K562 (cell line): ENCODE measurements around the gene ERH. TPM values are rescaled to one million over a fixed set of nuclear protein-coding genes. Genes with fewer than 3 reads are reported as not detected.
A peak's percentile ranks its signal among the peaks of the same experiment; 100 is the strongest.

Experiments used
- BCOR ChIP-seq: fragments of 450-650 bp; IDR thresholded peaks from 2 replicates; pipeline ENCODE4 v1.6.1; 2016
- ESRRA ChIP-seq: fragments of 450-650 bp; IDR thresholded peaks from 2 replicates; pipeline ENCODE4 v1.6.1; 2014; ENCODE audit warnings: low read depth, mild to moderate bottlenecking, moderate library complexity, borderline replicate concordance
- HSF4 ChIP-seq: fragments of 250-450 bp; sonication (Bioruptor Pico); IDR thresholded peaks from 2 replicates; pipeline ENCODE4 v2.1.2; 2022; ENCODE audit warnings: mild to moderate bottlenecking, moderate library complexity, borderline replicate concordance
- KDM1A ChIP-seq, 2 experiments: fragments of 450-650 bp; IDR thresholded peaks; 2 replicates each; pipeline ENCODE4 v1.6.1; 2016; ENCODE audit warnings: mild to moderate bottlenecking in 2 of 2
- LCOR ChIP-seq: sonication (generic); formaldehyde crosslinking; IDR thresholded peaks from 2 replicates; pipeline ENCODE4 v1.8.0; 2022; ENCODE audit warnings: mild to moderate bottlenecking, missing genetic modification reagents
- MTA2 ChIP-seq: fragments of 450-650 bp; IDR thresholded peaks from 2 replicates; pipeline ENCODE4 v1.6.1; 2016; ENCODE audit warnings: low read depth
- SIX5 ChIP-seq, 2 experiments: IDR thresholded peaks; 2 replicates each; pipeline ENCODE4 v1.6.1; 2011; ENCODE audit warnings: low read length in 2 of 2, borderline replicate concordance in 1 of 2, low read depth in 1 of 2, mild to moderate bottlenecking in 1 of 2, moderate library complexity in 1 of 2; ENCODE audit not compliant: insufficient read depth in 1 of 2
- SMARCC2 ChIP-seq: fragments of 450-650 bp; IDR thresholded peaks from 2 replicates; pipeline ENCODE4 v1.6.1; 2017; ENCODE audit warnings: antibody characterized with exemption, moderate library complexity, mild to moderate bottlenecking, low read depth
- TAF1 ChIP-seq: IDR thresholded peaks from 2 replicates; pipeline ENCODE4 v1.6.1; 2011; ENCODE audit warnings: mild to moderate bottlenecking, low read length, moderate library complexity; ENCODE audit not compliant: insufficient read depth, control insufficient read depth, severe bottlenecking; ENCODE audit errors: extremely low read depth
- ZKSCAN1 ChIP-seq: fragments of 150-350 bp; IDR thresholded peaks from 2 replicates; pipeline ENCODE4 v1.6.1; 2016; ENCODE audit warnings: low read depth, low read length
- ZNF121 ChIP-seq: sonication (generic); formaldehyde crosslinking; conservative IDR thresholded peaks from 2 replicates; pipeline ENCODE4 v1.8.0; 2022; ENCODE audit warnings: missing genetic modification reagents
- polyA plus RNA-seq, 8 experiments: library from polyadenylated mRNA; depleted of rRNA in 4 of 8; stranded (reverse) in 5 of 8; unstranded in 3 of 8; fragments of >200 nt; fragmentation: Nextera tagmentation in 2 of 8; fragmentation: Illumina TruSeq in 1 of 8; extraction: Ambion mirVana in 2 of 8; extraction: Trizol in 1 of 8; gene quantifications; 2 replicates each; pipeline versions ENCODE4 v1.2.1 to v1.2.3, GENCODE V29; 2011 to 2014; ENCODE audit warnings: inconsistent platforms in 1 of 8, missing spikeins in 1 of 8
- total RNA-seq, 7 experiments: library from RNA; depleted of rRNA in 6 of 7; stranded (reverse); fragments of >200 nt in 6 of 7; fragmentation: Illumina TruSeq in 2 of 7; extraction: Trizol in 2 of 7; gene quantifications; 2 replicates each; pipeline versions ENCODE4 v1.2.1 to v1.2.3, GENCODE V29; 2011 to 2021; ENCODE audit warnings: low replicate concordance in 1 of 7
- TF ChIP-seq, protein P1 (sequence below): sonication (generic); formaldehyde crosslinking; IDR thresholded peaks from 2 replicates; pipeline ENCODE4 v1.8.1; 2023; ENCODE audit warnings: missing genetic modification reagents, mild to moderate bottlenecking, borderline replicate concordance
- TF ChIP-seq, protein P2 (sequence below): sonication (generic); formaldehyde crosslinking; IDR thresholded peaks from 2 replicates; pipeline ENCODE4 v1.8.1; 2023; ENCODE audit warnings: mild to moderate bottlenecking, missing genetic modification reagents
- TF ChIP-seq, protein P3 (sequence below), 2 experiments: fragments of 450-650 bp; IDR thresholded peaks; 2 replicates each; pipeline ENCODE4 v1.6.1; 2016

Gene ERH
- total and polyA plus RNA-seq, 9 of the 15 experiments (the other 6 are each of a cell fraction or from before 2014, with no cell fraction given) = 78.2 to 474 (median 250) TPM

- TF ChIP-seq, protein P1, sequence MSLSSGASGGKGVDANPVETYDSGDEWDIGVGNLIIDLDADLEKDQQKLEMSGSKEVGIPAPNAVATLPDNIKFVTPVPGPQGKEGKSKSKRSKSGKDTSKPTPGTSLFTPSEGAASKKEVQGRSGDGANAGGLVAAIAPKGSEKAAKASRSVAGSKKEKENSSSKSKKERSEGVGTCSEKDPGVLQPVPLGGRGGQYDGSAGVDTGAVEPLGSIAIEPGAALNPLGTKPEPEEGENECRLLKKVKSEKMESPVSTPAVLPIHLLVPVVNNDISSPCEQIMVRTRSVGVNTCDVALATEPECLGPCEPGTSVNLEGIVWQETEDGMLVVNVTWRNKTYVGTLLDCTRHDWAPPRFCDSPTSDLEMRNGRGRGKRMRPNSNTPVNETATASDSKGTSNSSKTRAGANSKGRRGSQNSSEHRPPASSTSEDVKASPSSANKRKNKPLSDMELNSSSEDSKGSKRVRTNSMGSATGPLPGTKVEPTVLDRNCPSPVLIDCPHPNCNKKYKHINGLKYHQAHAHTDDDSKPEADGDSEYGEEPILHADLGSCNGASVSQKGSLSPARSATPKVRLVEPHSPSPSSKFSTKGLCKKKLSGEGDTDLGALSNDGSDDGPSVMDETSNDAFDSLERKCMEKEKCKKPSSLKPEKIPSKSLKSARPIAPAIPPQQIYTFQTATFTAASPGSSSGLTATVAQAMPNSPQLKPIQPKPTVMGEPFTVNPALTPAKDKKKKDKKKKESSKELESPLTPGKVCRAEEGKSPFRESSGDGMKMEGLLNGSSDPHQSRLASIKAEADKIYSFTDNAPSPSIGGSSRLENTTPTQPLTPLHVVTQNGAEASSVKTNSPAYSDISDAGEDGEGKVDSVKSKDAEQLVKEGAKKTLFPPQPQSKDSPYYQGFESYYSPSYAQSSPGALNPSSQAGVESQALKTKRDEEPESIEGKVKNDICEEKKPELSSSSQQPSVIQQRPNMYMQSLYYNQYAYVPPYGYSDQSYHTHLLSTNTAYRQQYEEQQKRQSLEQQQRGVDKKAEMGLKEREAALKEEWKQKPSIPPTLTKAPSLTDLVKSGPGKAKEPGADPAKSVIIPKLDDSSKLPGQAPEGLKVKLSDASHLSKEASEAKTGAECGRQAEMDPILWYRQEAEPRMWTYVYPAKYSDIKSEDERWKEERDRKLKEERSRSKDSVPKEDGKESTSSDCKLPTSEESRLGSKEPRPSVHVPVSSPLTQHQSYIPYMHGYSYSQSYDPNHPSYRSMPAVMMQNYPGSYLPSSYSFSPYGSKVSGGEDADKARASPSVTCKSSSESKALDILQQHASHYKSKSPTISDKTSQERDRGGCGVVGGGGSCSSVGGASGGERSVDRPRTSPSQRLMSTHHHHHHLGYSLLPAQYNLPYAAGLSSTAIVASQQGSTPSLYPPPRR (CRISPR knock-in tag) = no peak
- TF ChIP-seq ESRRA = no peak
- no peak for TF ChIP-seq HSF4 (CRISPR knock-in tag)
- no peak for TF ChIP-seq SMARCC2
- no peak for TF ChIP-seq MTA2
- no peak for TF ChIP-seq ZKSCAN1
- TF ChIP-seq, protein P2, sequence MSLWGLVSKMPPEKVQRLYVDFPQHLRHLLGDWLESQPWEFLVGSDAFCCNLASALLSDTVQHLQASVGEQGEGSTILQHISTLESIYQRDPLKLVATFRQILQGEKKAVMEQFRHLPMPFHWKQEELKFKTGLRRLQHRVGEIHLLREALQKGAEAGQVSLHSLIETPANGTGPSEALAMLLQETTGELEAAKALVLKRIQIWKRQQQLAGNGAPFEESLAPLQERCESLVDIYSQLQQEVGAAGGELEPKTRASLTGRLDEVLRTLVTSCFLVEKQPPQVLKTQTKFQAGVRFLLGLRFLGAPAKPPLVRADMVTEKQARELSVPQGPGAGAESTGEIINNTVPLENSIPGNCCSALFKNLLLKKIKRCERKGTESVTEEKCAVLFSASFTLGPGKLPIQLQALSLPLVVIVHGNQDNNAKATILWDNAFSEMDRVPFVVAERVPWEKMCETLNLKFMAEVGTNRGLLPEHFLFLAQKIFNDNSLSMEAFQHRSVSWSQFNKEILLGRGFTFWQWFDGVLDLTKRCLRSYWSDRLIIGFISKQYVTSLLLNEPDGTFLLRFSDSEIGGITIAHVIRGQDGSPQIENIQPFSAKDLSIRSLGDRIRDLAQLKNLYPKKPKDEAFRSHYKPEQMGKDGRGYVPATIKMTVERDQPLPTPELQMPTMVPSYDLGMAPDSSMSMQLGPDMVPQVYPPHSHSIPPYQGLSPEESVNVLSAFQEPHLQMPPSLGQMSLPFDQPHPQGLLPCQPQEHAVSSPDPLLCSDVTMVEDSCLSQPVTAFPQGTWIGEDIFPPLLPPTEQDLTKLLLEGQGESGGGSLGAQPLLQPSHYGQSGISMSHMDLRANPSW (CRISPR knock-in tag) = no peak
- peak; percentile 50; the same call in 1 of the 2 replicates for TF ChIP-seq BCOR
- TF ChIP-seq TAF1 = no peak
- TF ChIP-seq KDM1A (IDR thresholded peaks at IDR 0.05) = peak; percentile 7 to 19; a peak in 1 of 4 replicates
- no peak for TF ChIP-seq SIX5 (IDR thresholded peaks at IDR 0.05; ENCODE audit: borderline replicate concordance in 1 of 2, insufficient read depth in 1 of 2, low read depth in 1 of 2, low read length in 2 of 2)
- no peak for TF ChIP-seq LCOR (CRISPR knock-in tag)
- TF ChIP-seq, protein P3, sequence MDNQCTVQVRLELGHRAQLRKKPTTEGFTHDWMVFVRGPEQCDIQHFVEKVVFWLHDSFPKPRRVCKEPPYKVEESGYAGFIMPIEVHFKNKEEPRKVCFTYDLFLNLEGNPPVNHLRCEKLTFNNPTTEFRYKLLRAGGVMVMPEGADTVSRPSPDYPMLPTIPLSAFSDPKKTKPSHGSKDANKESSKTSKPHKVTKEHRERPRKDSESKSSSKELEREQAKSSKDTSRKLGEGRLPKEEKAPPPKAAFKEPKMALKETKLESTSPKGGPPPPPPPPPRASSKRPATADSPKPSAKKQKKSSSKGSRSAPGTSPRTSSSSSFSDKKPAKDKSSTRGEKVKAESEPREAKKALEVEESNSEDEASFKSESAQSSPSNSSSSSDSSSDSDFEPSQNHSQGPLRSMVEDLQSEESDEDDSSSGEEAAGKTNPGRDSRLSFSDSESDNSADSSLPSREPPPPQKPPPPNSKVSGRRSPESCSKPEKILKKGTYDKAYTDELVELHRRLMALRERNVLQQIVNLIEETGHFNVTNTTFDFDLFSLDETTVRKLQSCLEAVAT (IDR thresholded peaks at IDR 0.05) = no peak
- peak; percentile 99 for TF ChIP-seq ZNF121
Measured at GRCh38 chr14:69399750-69400149, 1.7 kb upstream of the ERH start (continued).
